H9 (cell line): Measurements from ENCODE around the gene PAQR7. TPM values are rescaled to one million over a fixed set of nuclear protein-coding genes. Genes with fewer than 3 reads are reported as not detected.

Source experiments
- DNase-seq: peaks from one replicate; pipeline ENCODE4 v3.0.0-alpha.2; 2017
- H2AFZ ChIP-seq: one replicate; pipeline ENCODE4 v1.6.1; 2013; ENCODE audit warnings: mild to moderate bottlenecking, low read length, control low read depth, moderate library complexity
- H2AK5ac ChIP-seq: 2 replicates; pipeline ENCODE4 v1.6.1; 2013; ENCODE audit warnings: low read length, control low read depth, mixed read lengths; ENCODE audit not compliant: insufficient read length
- H2BK120ac ChIP-seq: one replicate; pipeline ENCODE4 v1.6.1; 2013; ENCODE audit warnings: low read depth, mild to moderate bottlenecking, low read length, control low read depth, inconsistent platforms; ENCODE audit not compliant: poor library complexity, severe bottlenecking
- H2BK12ac ChIP-seq: 2 replicates; pipeline ENCODE4 v1.6.1; 2013; ENCODE audit warnings: low read length, control low read depth, mixed read lengths, low read depth; ENCODE audit not compliant: insufficient read length
- H2BK15ac ChIP-seq: 2 replicates; pipeline ENCODE4 v1.6.1; 2013; ENCODE audit warnings: low read depth, low read length, control low read depth
- H2BK20ac ChIP-seq: one replicate; pipeline ENCODE4 v1.6.1; 2013; ENCODE audit warnings: low read depth, mild to moderate bottlenecking, low read length, control low read depth, inconsistent platforms; ENCODE audit not compliant: poor library complexity, severe bottlenecking
- H2BK5ac ChIP-seq: 2 replicates; pipeline ENCODE4 v1.6.1; 2013; ENCODE audit warnings: low read length, control low read depth, mixed read lengths; ENCODE audit not compliant: insufficient read length
- H3K14ac ChIP-seq: 2 replicates; pipeline ENCODE4 v1.6.1; 2013; ENCODE audit warnings: low read length, control low read depth; ENCODE audit not compliant: insufficient read depth
- H3K18ac ChIP-seq: 2 replicates; pipeline ENCODE4 v1.6.1; 2013; ENCODE audit warnings: low read depth, mild to moderate bottlenecking, mixed read lengths, low read length, control low read depth; ENCODE audit not compliant: insufficient read length
- H3K23ac ChIP-seq: 2 replicates; pipeline ENCODE4 v1.6.1; 2013; ENCODE audit warnings: low read length, control low read depth, mixed read lengths, low read depth; ENCODE audit not compliant: insufficient read length
- H3K23me2 ChIP-seq: 2 replicates; pipeline ENCODE4 v1.6.1; 2013; ENCODE audit warnings: low read depth, mild to moderate bottlenecking, mixed read lengths, low read length, control low read depth; ENCODE audit not compliant: insufficient read length, poor library complexity, severe bottlenecking
- H3K27ac ChIP-seq: 2 replicates; pipeline ENCODE4 v1.5.1; 2013; ENCODE audit warnings: low read length, control low read depth, mixed read lengths, low read depth; ENCODE audit not compliant: insufficient read length
- H3K27me3 ChIP-seq: 2 replicates; pipeline ENCODE4 v1.6.1; 2013; ENCODE audit warnings: low read length, control low read depth, inconsistent platforms; ENCODE audit not compliant: insufficient read depth
- H3K4ac ChIP-seq: 2 replicates; pipeline ENCODE4 v1.6.1; 2013; ENCODE audit warnings: low read depth, mild to moderate bottlenecking, control low read depth, inconsistent platforms, low read length, moderate library complexity
- H3K4me1 ChIP-seq: 2 replicates; pipeline ENCODE4 v1.6.1; 2013; ENCODE audit warnings: low read length, control low read depth, inconsistent platforms; ENCODE audit not compliant: insufficient read depth
- H3K4me2 ChIP-seq: 2 replicates; pipeline ENCODE4 v1.6.1; 2013; ENCODE audit warnings: low read length, control low read depth, mixed read lengths; ENCODE audit not compliant: insufficient read length, insufficient read depth
- H3K56ac ChIP-seq: 2 replicates; pipeline ENCODE4 v1.6.1; 2013; ENCODE audit warnings: low read depth, mild to moderate bottlenecking, mixed read lengths, low read length, control low read depth; ENCODE audit not compliant: insufficient read length
- H3K79me1 ChIP-seq: 2 replicates; pipeline ENCODE4 v1.6.1; 2013; ENCODE audit warnings: low read depth, mild to moderate bottlenecking, moderate library complexity, low read length, control low read depth, inconsistent platforms; ENCODE audit not compliant: insufficient read depth, poor library complexity, severe bottlenecking
- H3K79me2 ChIP-seq: 2 replicates; pipeline ENCODE4 v1.6.1; 2013; ENCODE audit warnings: low read length, control low read depth, inconsistent platforms; ENCODE audit not compliant: insufficient read depth
- H3K9ac ChIP-seq: 2 replicates; pipeline ENCODE4 v1.6.1; 2013; ENCODE audit warnings: low read length, control low read depth, mixed read lengths; ENCODE audit not compliant: insufficient read length; ENCODE audit errors: extremely low read depth
- H3K9me3 ChIP-seq: one replicate; pipeline ENCODE4 v1.6.1; 2013; ENCODE audit warnings: low read depth, low read length, inconsistent platforms; ENCODE audit not compliant: control insufficient read depth
- H3T11ph ChIP-seq: one replicate; pipeline ENCODE4 v1.6.1; 2013; ENCODE audit warnings: mild to moderate bottlenecking, low read length, control low read depth, inconsistent platforms
- H4K20me1 ChIP-seq: one replicate; pipeline ENCODE4 v1.6.1; 2013; ENCODE audit not compliant: control insufficient read depth, insufficient read length, insufficient read depth
- H4K5ac ChIP-seq: 2 replicates; pipeline ENCODE4 v1.6.1; 2013; ENCODE audit warnings: low read depth, mild to moderate bottlenecking, mixed read lengths, low read length, control low read depth; ENCODE audit not compliant: insufficient read length
- H4K8ac ChIP-seq: replicated peaks from 2 replicates; pipeline ENCODE4 v1.6.1; 2013; ENCODE audit warnings: low read length, control low read depth, mixed read lengths, low read depth; ENCODE audit not compliant: insufficient read length
- H4K91ac ChIP-seq: 2 replicates; pipeline ENCODE4 v1.6.1; 2013; ENCODE audit warnings: low read depth, mild to moderate bottlenecking, moderate library complexity, mixed read lengths, low read length, control low read depth; ENCODE audit not compliant: insufficient read length
- H3K27ac Mint-ChIP-seq, 3 experiments: 2 replicates in 2 of 3; 3 replicates in 1 of 3; pipeline ENCODE4 v1.8.0; 2020 to 2021; ENCODE audit warnings: mixed read lengths in 3 of 3, mild to moderate bottlenecking in 1 of 3, moderate library complexity in 1 of 3
- H3K27me3 Mint-ChIP-seq: 2 replicates; pipeline ENCODE4 v1.8.0; 2021; ENCODE audit warnings: low read depth, mild to moderate bottlenecking, moderate library complexity, mixed read lengths
- H3K36me3 Mint-ChIP-seq, 3 experiments: 2 replicates in 2 of 3; 3 replicates in 1 of 3; pipeline ENCODE4 v1.8.0; 2020 to 2021; ENCODE audit warnings: low read depth in 3 of 3, mixed read lengths in 3 of 3; ENCODE audit not compliant: insufficient read depth in 1 of 3
- H3K4me1 Mint-ChIP-seq, 2 experiments: 2 replicates each; pipeline ENCODE4 v1.8.0; 2020; ENCODE audit warnings: mixed read lengths in 2 of 2
- H3K4me3 Mint-ChIP-seq, 2 experiments: 2 replicates in 1 of 2; 3 replicates in 1 of 2; pipeline ENCODE4 v1.8.0; 2020 to 2021; ENCODE audit warnings: mild to moderate bottlenecking in 2 of 2, mixed read lengths in 2 of 2, moderate library complexity in 1 of 2
- H3K9me3 Mint-ChIP-seq, 2 experiments: 2 replicates in 1 of 2; 3 replicates in 1 of 2; pipeline ENCODE4 v1.8.0; 2020; ENCODE audit warnings: mild to moderate bottlenecking in 2 of 2, mixed read lengths in 2 of 2, moderate library complexity in 1 of 2
- total RNA-seq: library from RNA; stranded (reverse); gene quantifications from 2 replicates; pipeline ENCODE4 v1.2.1, GENCODE V29; 2021
- TF ChIP-seq, protein P1 (sequence below): fragments of 200-600 bp; sonication (generic); conservative IDR thresholded peaks from 3 replicates; pipeline ENCODE4 v1.8.0; 2021; ENCODE audit warnings: antibody characterized with exemption, mild to moderate bottlenecking

PAQR7 gene
- total RNA-seq, 1 experiment from 2014 or later: 6.3 TPM

DNA sequence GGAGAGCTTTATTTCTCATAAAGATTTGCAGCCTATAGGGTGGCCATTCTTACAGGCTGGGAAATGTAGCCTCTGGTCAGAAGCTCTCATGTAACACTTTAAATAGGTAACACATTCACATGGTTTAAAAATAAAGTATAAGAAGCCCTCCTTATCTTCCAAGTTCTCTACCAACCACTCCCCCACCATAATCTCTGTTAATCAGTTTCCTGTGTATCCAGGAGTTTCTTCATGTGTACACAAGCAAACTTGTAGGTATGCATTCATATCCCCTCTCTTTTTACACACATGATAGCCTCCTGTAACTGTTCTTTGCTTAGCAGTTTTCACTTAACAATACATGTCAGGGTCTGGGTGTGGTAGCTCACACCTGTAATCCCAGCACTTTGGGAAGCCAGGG is 35.7 kb upstream of the PAQR7 start:
- no peak overlapping the region for H3K14ac ChIP-seq
- H3K18ac ChIP-seq: no peak overlapping the region
- no peak overlapping the region for H2AK5ac ChIP-seq
- no peak overlapping the region for H2BK12ac ChIP-seq
- no peaks in the 10 kb centered on the region; a peak in 1 of 7 replicates for H3K36me3 Mint-ChIP-seq
- no peak overlapping the region for H2BK20ac ChIP-seq
- TF ChIP-seq, protein P1, sequence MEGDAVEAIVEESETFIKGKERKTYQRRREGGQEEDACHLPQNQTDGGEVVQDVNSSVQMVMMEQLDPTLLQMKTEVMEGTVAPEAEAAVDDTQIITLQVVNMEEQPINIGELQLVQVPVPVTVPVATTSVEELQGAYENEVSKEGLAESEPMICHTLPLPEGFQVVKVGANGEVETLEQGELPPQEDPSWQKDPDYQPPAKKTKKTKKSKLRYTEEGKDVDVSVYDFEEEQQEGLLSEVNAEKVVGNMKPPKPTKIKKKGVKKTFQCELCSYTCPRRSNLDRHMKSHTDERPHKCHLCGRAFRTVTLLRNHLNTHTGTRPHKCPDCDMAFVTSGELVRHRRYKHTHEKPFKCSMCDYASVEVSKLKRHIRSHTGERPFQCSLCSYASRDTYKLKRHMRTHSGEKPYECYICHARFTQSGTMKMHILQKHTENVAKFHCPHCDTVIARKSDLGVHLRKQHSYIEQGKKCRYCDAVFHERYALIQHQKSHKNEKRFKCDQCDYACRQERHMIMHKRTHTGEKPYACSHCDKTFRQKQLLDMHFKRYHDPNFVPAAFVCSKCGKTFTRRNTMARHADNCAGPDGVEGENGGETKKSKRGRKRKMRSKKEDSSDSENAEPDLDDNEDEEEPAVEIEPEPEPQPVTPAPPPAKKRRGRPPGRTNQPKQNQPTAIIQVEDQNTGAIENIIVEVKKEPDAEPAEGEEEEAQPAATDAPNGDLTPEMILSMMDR: no peak
- H2BK120ac ChIP-seq: no peak overlapping the region
- H3K23me2 ChIP-seq: peaks cover 4% of the 10 kb centered on the region
- H3K9me3 ChIP-seq: no peaks in the 10 kb centered on the region
- no peak overlapping the region for H2BK15ac ChIP-seq
- H3K4me3 Mint-ChIP-seq: no peak overlapping the region
- DNase-seq: no peak
- no peaks in the 10 kb centered on the region for H3K9me3 Mint-ChIP-seq
- H3K27ac Mint-ChIP-seq: no peak overlapping the region
- no peak overlapping the region for H3K23ac ChIP-seq
- no peaks in the 10 kb centered on the region for H3K79me1 ChIP-seq
- no peak overlapping the region for H4K91ac ChIP-seq
- H3K4me2 ChIP-seq: no peak overlapping the region
- no peak overlapping the region for H2BK5ac ChIP-seq
- H3K9ac ChIP-seq: no peak overlapping the region
- no peaks in the 10 kb centered on the region for H3K4me1 ChIP-seq
- H4K5ac ChIP-seq: no peak overlapping the region
- H3K27me3 ChIP-seq: no peaks in the 10 kb centered on the region
- no peaks in the 10 kb centered on the region for H4K20me1 ChIP-seq
- H3K4me1 Mint-ChIP-seq: peaks cover 12 to 19% of the 10 kb centered on the region in 2 experiments
- H2AFZ ChIP-seq: no peak overlapping the region
- H3K79me2 ChIP-seq: no peaks in the 10 kb centered on the region
- no peak overlapping the region for H3T11ph ChIP-seq
- H3K56ac ChIP-seq: no peak overlapping the region
- no peak overlapping the region for H4K8ac ChIP-seq
- H3K27ac ChIP-seq: no peak overlapping the region
- H3K4ac ChIP-seq: no peak overlapping the region
- H3K27me3 Mint-ChIP-seq: peaks cover 25% of the 10 kb centered on the region
